LoVo (cell line): Measurements from ENCODE around the gene SLC17A9.

Experiments used
- DNase-seq: peaks from one replicate; pipeline ENCODE4 v3.0.0-alpha.2; 2016; ENCODE audit warnings: low spot score

The SLC17A9 gene

DNA sequence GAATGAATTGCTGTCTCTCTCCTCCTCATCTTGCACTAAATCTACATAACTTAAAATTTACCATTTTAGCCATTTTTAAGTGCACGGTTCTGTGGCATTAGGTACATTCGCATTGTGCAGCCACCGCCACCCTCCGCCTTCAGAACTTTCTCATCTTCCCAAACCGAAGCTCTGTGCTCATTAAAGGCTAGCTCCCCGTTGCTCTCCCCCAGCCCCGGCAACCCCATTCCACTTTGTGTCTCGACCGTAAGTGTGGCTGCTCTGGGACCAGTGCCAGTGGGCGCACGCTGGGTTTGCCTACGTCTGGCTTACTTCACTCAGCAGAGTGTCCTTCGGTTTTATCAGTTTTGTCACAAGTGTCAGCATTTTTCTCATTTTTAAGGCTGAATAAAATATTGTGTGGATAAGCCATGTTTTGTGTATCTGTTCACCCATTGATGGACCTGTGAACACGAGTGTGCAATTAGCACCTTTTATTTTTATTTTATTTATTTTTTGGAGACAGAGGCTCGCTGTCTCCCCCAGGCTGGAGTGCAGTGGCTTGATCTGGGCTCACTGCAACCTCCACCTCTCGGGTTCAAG lies 16.8 kb downstream of the SLC17A9 start:
- DNase-seq: no peak

GRCh38 chr20:62969939-62970306 lies 17.4 kb downstream of the SLC17A9 start:
- no peak for DNase-seq

DNA sequence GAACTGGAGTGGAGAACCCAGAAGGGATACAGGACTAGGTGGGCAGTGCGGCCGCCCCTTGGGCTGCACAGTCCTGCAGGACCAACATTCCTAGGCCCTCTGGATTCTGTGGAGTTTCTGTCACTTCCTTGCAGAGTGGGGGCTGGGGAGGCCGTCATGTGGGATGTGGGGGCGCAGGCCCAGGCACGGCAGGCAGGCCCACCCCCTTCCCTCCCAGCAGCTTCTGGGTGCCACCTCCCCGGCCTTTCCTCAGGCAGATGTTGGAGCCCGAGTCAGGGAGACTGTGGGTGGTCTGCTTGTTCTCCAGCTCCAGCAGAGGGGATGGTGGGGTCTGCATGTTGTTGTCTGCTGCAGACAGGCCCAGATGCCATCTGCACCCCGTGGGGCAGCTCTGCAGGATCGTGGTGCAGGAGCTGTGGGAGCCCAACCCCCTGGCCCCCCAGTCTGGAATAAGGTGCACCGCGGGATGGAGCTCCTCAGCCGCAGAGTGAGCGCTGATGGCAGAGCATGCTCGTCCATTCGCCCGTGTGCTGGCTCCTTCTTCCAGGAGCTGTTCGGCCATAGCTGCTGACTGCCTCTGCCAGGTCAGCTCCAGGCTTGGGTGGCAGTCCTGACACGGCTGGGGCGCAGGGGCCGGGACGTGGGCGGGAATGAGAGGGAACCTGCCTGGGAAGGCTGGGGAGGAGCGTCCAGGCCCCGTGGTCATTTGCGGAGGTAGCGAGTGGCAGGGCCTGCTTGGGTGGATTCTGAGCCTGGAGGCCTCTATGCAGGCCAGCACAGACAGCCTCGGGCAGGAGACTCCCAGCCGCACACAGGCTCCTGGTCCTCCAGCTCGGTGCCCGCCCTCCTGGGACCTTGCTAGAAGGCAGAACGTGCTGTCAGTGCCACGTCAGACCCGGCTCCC lies 18.1 kb downstream of the SLC17A9 start:
- no peak for DNase-seq

DNA sequence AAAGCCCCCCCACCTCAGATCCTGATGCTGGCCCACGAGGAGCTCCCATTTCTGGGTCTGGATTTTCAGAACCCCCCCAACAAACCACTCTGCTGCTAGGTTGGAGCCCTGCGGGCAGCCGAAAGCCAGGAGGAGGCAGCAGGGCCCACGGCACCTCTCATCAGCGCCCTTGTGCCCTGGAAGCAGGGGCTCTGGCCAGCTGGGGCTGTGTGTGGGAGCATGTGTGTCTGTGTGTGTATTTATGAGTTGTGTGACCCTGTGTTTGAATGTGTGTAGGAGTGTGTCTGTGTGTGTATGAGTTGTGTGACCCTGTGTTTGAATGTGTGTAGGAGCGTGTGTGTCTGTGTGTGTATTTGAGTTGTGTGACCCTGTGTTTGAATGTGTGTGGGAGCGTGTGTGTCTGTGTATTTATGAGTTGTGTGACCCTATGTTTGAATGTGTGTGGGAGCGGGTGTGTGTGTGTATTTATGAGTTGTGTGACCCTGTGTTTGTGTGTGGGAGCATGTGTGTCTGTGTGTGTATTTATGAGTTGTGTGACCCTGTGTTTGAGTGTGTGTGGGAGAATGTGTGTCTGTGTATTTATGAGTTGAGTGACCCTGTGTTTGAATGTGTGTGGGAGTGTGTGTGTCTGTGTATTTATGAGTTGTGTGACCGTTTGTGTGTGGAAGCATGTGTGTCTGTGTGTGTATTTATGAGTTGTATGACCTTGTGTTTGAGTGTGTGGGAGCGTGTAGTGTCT lies 18.9 kb downstream of the SLC17A9 start:
- DNase-seq: no peak

GRCh38 chr20:62971950-62972844 lies 19.7 kb downstream of the SLC17A9 start:
- peak; percentile 84 for DNase-seq

DNA sequence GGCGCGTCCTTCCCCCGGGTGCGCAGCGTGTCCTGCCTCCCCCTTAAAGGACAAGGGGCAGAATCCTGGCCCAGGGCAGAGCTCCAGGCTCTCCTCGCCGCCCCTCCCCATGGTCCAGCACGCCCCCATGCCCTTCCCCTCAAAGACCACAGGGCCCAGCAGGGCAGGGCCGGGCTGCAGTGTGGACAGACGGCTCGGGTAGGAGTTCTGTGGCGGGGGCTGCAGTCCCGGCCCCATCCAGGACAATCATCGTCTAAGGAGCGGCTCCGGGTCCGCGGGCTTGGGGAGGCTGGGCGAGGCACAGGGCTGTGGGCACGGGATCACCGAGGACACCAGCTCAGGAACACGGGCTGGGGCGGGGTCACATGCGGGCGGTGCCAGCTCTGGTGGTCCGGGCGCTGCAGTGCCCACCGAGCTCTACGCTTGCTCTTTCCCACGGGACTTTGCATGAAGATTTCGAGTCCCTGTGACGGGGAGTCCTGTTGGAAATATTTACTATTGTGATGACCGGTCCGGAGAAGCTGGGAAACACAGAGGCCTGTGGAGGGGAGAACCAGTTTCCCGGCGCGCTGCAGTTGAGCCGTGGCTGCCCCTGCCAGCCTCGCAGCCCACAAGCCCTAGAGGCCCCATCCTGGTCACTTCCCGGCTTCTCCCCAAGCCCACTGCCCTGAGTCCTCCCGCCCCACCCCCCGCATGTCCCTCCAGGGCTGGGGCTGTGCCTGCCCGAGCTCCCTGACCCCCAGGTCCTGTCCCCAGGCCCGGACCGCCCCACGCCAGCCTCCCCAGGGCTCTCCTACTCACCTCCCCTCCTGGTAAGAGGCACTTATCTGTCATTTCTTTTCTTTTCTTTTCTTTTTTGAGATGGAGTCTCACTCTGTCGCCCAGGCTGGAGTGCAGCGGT lies 20.6 kb downstream of the SLC17A9 start:
- DNase-seq: no peak

DNA sequence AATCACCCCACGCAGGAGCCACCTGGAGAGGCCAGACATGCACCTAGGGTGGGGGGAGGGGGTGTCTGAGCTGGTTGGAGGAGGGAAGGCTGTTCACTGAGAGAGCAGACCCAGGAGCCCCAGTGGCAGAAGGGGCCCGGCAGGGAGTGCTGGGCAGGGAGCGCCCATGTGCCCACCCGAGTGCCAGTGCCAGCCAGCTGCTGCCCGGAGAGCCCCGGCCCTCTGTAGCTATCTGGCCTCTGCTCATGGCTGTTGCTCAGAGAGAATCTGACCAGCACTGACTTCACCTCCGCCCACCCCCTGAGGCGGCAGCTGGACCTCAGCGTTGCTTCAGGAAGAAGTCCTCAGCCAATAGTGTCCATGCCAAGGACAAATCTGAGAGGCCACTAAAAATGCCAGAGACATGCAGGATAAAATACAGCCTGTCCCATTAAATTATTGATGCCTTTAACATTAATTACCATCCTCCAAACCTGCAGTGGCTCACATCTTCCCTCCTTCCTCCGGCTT lies 22.8 kb downstream of the SLC17A9 start:
- no peak for DNase-seq

DNA sequence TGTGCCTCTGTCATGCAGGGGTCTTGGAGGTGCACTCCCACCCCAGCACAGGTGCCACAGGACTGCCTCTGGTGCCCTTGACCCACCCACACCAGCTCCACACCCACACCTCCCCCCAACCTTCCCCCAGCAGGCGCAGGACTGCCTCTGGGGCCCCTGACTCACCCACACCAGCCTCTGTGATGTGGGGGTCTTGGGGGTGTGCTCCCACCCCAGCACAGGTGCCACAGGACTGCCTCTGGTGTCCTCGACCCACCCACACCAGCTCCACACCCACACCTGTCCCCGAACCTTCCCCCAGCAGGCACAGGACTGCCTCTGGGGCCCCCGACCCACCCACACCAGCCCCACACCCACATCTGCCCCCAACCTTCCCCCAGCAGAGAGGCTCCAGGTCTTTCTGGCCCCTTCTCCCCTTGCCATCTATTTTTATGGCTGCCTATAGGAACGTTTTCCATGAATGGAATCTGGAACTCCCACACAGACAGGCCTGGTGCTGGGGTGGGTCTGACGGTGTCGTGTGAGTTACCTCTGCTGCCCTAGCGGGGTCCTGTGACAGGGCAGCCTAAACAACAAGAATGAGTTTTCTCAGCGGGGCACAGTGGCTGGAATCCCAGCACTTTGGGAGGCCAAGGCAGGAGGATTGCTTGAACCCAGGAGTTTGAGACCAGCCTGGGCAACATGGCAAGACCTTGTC lies 23.5 kb downstream of the SLC17A9 start:
- DNase-seq: no peak

GRCh38 chr20:62976886-62977285 lies 24.4 kb downstream of the SLC17A9 start:
- no peak for DNase-seq

- peak; percentile 42 for DNase-seq
Measured at GRCh38 chr20:62977613-62978560, 25.4 kb downstream of the SLC17A9 start.

GRCh38 chr20:62978561-62978943 lies 26.0 kb downstream of the SLC17A9 start:
- no peak for DNase-seq

DNA sequence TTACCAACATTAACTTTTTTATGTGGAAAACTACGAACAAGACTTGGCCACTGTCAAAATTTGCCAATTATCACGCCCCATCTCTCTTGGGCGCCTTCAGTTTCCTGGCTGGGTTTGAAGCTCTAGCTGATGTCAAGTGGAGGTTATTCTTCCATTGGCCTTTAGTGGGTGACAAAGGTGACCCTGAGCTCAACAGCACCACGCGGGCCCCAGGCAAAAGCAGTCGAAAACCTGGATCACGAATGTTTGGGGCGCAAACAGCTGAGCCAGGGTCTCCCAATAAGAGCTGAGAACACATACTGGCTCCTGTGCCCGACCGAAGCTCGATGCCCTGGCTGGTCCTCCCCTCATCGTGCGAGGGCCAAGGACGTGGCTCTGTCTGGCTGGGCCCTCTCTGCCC lies 26.8 kb downstream of the SLC17A9 start:
- no peak for DNase-seq

DNA sequence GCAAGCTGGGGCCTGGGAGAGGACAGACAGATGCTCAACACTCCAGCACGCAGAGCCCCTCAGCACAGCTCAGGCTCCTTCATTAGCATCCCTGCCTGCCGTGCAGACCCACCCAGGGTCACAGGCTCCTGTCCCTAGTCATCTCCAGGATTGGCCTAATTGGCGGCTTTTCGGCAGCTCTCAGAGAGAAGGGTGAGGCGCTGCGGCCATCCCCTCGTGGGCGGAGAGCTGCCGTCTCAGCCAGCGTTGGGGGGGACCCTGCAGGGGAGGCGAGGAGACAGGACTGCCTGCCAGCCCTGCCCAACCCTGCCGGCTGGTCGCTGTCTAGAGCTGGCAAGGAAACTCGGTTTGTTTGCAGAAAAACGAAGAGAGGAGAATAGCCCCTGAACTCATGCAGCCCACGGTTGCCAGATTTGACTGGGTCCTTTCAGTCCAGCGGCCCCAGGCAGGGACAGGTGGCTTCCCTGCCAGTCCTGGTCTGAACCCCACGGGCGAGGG lies 27.4 kb downstream of the SLC17A9 start:
- no peak for DNase-seq

- no peak for DNase-seq
Measured at GRCh38 chr20:62980380-62980960, 28.0 kb downstream of the SLC17A9 start.

DNA sequence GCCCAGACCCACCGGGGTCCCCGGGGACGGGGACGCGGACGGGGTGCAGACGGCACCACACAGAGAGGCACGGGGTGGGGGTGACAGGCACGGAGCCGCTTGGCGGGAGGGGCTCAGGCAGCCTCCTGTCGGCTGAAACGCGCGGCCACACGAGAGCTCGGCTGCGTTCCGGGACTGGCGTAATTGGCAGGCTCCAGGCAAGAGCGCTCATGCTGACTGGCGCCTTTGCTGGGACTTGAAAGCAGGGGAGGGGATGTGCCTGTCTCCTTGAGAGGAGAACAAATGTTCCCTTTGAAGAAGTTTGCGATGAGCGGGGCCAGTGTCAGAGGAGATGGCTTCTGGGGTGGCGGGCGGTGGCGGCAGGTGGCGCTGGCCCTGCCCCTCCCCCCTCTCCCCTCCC lies 28.5 kb downstream of the SLC17A9 start:
- DNase-seq: no peak

GRCh38 chr20:62982124-62983075 lies 29.9 kb downstream of the SLC17A9 start:
- no peak for DNase-seq

- no peak for DNase-seq
Measured at GRCh38 chr20:62983210-62983609, 30.7 kb downstream of the SLC17A9 start.
